K562 (cell line): Measurements from ENCODE around the gene LRFN2. TPM values are rescaled to one million over a fixed set of nuclear protein-coding genes. Genes with fewer than 3 reads are reported as not detected.

ENCODE experiments used
- ATAC-seq: fragments of 200-7000 bp; cut with Tn5 transposase; 3 replicates; pipeline ENCODE4 v1.9.1; 2020; ENCODE audit warnings: moderate library complexity
- BruUV-seq: library from RNA; stranded (reverse); fragments of 400-500 nt; replicated peaks from 2 replicates; lab custom pipeline; 2021; lab: Mats Ljungman, UMichigan
- CTCF ChIA-PET: fragments of 300-600 bp; formaldehyde crosslinking; extraction: SDS; loops from one replicate; lab custom pipeline; 2021; ENCODE audit warnings: low intra/inter-chr PET ratio; lab: Yijun Ruan, JAX
- POLR2A ChIA-PET: fragments of 300-600, 350-650 bp; sonication (Branson Sonifier 250); formaldehyde crosslinking; extraction: SDS; loops from one replicate; lab custom pipeline; 2021; ENCODE audit warnings: antibody characterized with exemption, inconsistent platforms; lab: Yijun Ruan, JAX
- DNase-seq, 4 experiments: peaks; one replicate each; pipeline versions ENCODE4 v3.0.0 to v3.0.0-alpha.2; 2011 to 2018; ENCODE audit warnings: low spot score in 3 of 4, mixed read lengths in 3 of 4; ENCODE audit errors: extremely low read depth in 1 of 4
- FAIRE-seq: peaks from 2 replicates; lab custom pipeline; 2011; peaks lifted over from hg19 to GRCh38; lab: Jason Lieb, UNC
- H2AFZ ChIP-seq: 2 replicates; pipeline ENCODE4 v1.6.0; 2011; ENCODE audit warnings: low read depth, low read length, control low read depth, inconsistent platforms
- H3K27ac ChIP-seq: fragments of 200-600 bp; 3 replicates; pipeline ENCODE4 v1.8.0; 2011; ENCODE audit warnings: low read depth, mild to moderate bottlenecking, control low read depth, inconsistent platforms, low read length, moderate library complexity, mixed read lengths; ENCODE audit errors: extremely low read depth
- H3K27me3 ChIP-seq, 2 experiments: fragments of 300-600 bp in 1 of 2; 2 replicates in 1 of 2; 3 replicates in 1 of 2; pipeline versions ENCODE4 v1.6.0 to v1.8.0; 2011; ENCODE audit warnings: inconsistent platforms in 2 of 2, low read length in 2 of 2, mild to moderate bottlenecking in 1 of 2, mixed read lengths in 1 of 2, moderate library complexity in 1 of 2; ENCODE audit not compliant: control insufficient read depth in 2 of 2, insufficient read depth in 2 of 2
- H3K36me3 ChIP-seq: fragments of 300-600 bp; 3 replicates; pipeline ENCODE4 v1.8.0; 2011; ENCODE audit warnings: mild to moderate bottlenecking, low read length, inconsistent platforms; ENCODE audit not compliant: control insufficient read depth, insufficient read depth
- H3K4me1 ChIP-seq, 2 experiments: fragments of 200-600 bp in 1 of 2; replicated peaks in 1 of 2; 2 replicates in 1 of 2; 3 replicates in 1 of 2; pipeline versions ENCODE4 v1.5.1 to v1.8.0; 2011; ENCODE audit warnings: inconsistent platforms in 2 of 2, low read length in 2 of 2, mild to moderate bottlenecking in 1 of 2, mixed read lengths in 1 of 2, moderate library complexity in 1 of 2; ENCODE audit not compliant: control insufficient read depth in 2 of 2, insufficient read depth in 2 of 2
- H3K4me2 ChIP-seq: 2 replicates; pipeline ENCODE4 v1.6.1; 2011; ENCODE audit warnings: low read length, control low read depth, inconsistent platforms, mixed read lengths; ENCODE audit not compliant: insufficient read depth
- H3K4me3 ChIP-seq: fragments of 200-600 bp; sonication (generic), shearing (Covaris generic); 2 replicates; pipeline ENCODE4 v1.5.1; 2016; ENCODE audit warnings: control low read depth, inconsistent platforms
- H3K79me2 ChIP-seq: fragments of 200-600 bp; 3 replicates; pipeline ENCODE4 v1.8.0; 2011; ENCODE audit warnings: low read length, inconsistent platforms; ENCODE audit not compliant: control insufficient read depth, insufficient read depth
- H3K9ac ChIP-seq, 2 experiments: 2 replicates each; pipeline versions ENCODE4 v1.6.0 to v1.6.1; 2011; ENCODE audit warnings: low read depth in 2 of 2, low read length in 2 of 2, control low read depth in 1 of 2, inconsistent platforms in 1 of 2, mild to moderate bottlenecking in 1 of 2, mixed read lengths in 1 of 2; ENCODE audit not compliant: insufficient read depth in 1 of 2
- H3K9me1 ChIP-seq: one replicate; pipeline ENCODE4 v1.6.0; 2011; ENCODE audit warnings: inconsistent platforms, mild to moderate bottlenecking, low read length, moderate library complexity; ENCODE audit not compliant: control insufficient read depth, insufficient read depth
- H3K9me3 ChIP-seq: replicated peaks from 2 replicates; pipeline ENCODE4 v1.5.1; 2011; ENCODE audit warnings: low read depth, low read length, inconsistent platforms; ENCODE audit not compliant: control insufficient read depth, insufficient read depth
- H4K20me1 ChIP-seq: replicated peaks from 2 replicates; pipeline ENCODE4 v1.6.1; 2011; ENCODE audit warnings: low read length, inconsistent platforms, mixed read lengths; ENCODE audit not compliant: control insufficient read depth, insufficient read depth
- ARID3B ChIP-seq: fragments of 250-450 bp; sonication (Bioruptor Pico); IDR thresholded peaks from 2 replicates; pipeline ENCODE4 v1.4.0; 2020; ENCODE audit warnings: borderline replicate concordance
- IRF2 ChIP-seq: sonication (generic); formaldehyde crosslinking; IDR thresholded peaks from 2 replicates; pipeline ENCODE4 v1.8.1; 2022; ENCODE audit warnings: mild to moderate bottlenecking, missing genetic modification reagents
- MTA1 ChIP-seq: fragments of 450-650 bp; IDR thresholded peaks from 2 replicates; pipeline ENCODE4 v1.6.1; 2017; ENCODE audit warnings: borderline replicate concordance
- WGBS: fragments of 100-300 bp; shearing (Covaris generic); methylation state at CpG from one replicate; pipeline ENCODE4 v1.1.6; 2016; ENCODE audit warnings: low coverage, mixed read lengths; ENCODE audit not compliant: insufficient coverage; ENCODE audit errors: missing lambda C conversion rate; 5-methylcytosine and 5-hydroxymethylcytosine counted together
- in situ Hi-C: fragments of 300-500 bp; cut with MboI; formaldehyde crosslinking; loops from 4 replicates; pipeline ENCODE4 v1.15.0; 2018; ENCODE audit warnings: inconsistent platforms, mixed read lengths
- intact Hi-C: fragments of 100-400 bp; cut with micrococcal nuclease; formaldehyde crosslinking; loops from 2 replicates; pipeline ENCODE4 v1.14.2; 2022
- polyA plus RNA-seq, 8 experiments: library from polyadenylated mRNA; depleted of rRNA in 4 of 8; stranded (reverse) in 5 of 8; unstranded in 3 of 8; fragments of >200 nt; fragmentation: Nextera tagmentation in 2 of 8; fragmentation: Illumina TruSeq in 1 of 8; extraction: Ambion mirVana in 2 of 8; extraction: Trizol in 1 of 8; gene quantifications; 2 replicates each; pipeline versions ENCODE4 v1.2.1 to v1.2.3, GENCODE V29; 2011 to 2014; ENCODE audit warnings: inconsistent platforms in 1 of 8, missing spikeins in 1 of 8
- total RNA-seq, 7 experiments: library from RNA; depleted of rRNA in 6 of 7; stranded (reverse); fragments of >200 nt in 6 of 7; fragmentation: Illumina TruSeq in 2 of 7; extraction: Trizol in 2 of 7; gene quantifications; 2 replicates each; pipeline versions ENCODE4 v1.2.1 to v1.2.3, GENCODE V29; 2011 to 2021; ENCODE audit warnings: low replicate concordance in 1 of 7

LRFN2 gene
- total and polyA plus RNA-seq, 9 of the 15 experiments (the other 6 are each of a cell fraction or from before 2014, with no cell fraction given): not detected

- Histone ChIP-seq H3K4me1 (no peaks in the 10 kb centered on the region), H3K27me3 (peaks cover 10 to 50% of the 10 kb centered on the region in 2 experiments), H3K27ac (no peak overlapping the region), H3K9me1 (no peaks in the 10 kb centered on the region), H3K79me2 (no peaks in the 10 kb centered on the region), H2AFZ (no peak overlapping the region), H3K9me3 (no peaks in the 10 kb centered on the region), H3K4me2 (no peak overlapping the region), H3K9ac (no peak overlapping the region), H3K4me3 (no peak overlapping the region), H4K20me1 (peaks cover 3% of the 10 kb centered on the region; the same call in 1 of the 2 replicates), H3K36me3 (no peaks in the 10 kb centered on the region)
- WGBS: 6% methylated on average over 1 of the region's 1 CpG
- DNase-seq (no peak), ATAC-seq (no peak), FAIRE-seq (no peak)
- in situ Hi-C loops (no loop called here), intact Hi-C loops (no loop called here)
- CTCF ChIA-PET: no interaction called here
- POLR2A ChIA-PET: no interaction called here
- no peak for TF ChIP-seq IRF2 (CRISPR knock-in tag)
- TF ChIP-seq ARID3B (CRISPR knock-in tag): no peak
- no peak for TF ChIP-seq MTA1
- BruUV-seq: no TSS peak
Measured at GRCh38 chr6:40410821-40411220, 176.3 kb downstream of the LRFN2 start.
